ENCODE data around the gene TUBD1.
A peak's percentile ranks its signal among the peaks of the same experiment; 100 is the strongest.
"Not testable (repeated sequence)": the region's sequence is repeated elsewhere in the genome, so short reads cannot be mapped to it uniquely, and the experiment has no call there.

TUBD1 gene

DNA sequence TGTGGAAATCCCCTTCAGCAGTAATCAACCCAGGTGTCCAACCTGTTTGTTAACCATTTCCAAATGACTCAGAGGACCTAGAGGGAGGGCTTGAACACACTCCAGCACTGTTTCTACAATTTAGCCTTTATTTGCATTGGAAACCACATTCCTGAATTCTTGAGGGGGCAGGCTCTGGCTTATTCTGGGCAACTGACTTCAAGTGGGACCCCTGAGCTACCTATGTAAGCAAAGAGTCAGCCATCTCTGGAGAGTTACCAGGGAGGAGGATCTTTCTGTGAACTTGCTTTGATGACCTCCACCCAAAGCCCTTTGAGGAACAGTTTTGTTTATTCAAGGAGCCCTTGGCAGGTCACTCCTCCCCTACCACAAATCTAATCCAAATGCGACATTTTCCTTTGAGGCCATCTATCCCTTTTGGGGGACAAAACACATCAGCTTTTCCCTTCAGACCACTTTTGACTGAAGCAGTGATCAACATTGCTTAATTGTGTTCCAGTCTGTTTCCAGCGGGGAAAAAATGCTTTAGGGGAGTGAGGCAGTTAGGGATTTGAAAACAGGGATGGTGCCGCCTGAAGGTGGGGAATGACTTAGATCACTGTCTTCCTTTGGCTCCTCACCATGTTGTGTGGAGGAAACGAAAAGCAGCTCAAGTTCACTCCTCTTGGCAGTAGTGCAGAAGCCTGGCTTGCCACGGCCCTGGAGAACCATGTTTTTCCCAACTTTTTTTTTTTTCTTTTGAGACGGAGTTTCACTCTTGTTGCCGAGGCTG, 46.2 kb downstream of the TUBD1 start:
- Histone ChIP-seq H3K27ac (peak overlapping the region; percentile 82 to 91), H3K4me3 (peak overlapping the region; percentile 23)
- TF ChIP-seq, protein P1, sequence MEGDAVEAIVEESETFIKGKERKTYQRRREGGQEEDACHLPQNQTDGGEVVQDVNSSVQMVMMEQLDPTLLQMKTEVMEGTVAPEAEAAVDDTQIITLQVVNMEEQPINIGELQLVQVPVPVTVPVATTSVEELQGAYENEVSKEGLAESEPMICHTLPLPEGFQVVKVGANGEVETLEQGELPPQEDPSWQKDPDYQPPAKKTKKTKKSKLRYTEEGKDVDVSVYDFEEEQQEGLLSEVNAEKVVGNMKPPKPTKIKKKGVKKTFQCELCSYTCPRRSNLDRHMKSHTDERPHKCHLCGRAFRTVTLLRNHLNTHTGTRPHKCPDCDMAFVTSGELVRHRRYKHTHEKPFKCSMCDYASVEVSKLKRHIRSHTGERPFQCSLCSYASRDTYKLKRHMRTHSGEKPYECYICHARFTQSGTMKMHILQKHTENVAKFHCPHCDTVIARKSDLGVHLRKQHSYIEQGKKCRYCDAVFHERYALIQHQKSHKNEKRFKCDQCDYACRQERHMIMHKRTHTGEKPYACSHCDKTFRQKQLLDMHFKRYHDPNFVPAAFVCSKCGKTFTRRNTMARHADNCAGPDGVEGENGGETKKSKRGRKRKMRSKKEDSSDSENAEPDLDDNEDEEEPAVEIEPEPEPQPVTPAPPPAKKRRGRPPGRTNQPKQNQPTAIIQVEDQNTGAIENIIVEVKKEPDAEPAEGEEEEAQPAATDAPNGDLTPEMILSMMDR (IDR thresholded peaks at IDR 0.05) = no peak
- DNase-seq (ENCODE audit: low spot score) = no peak

DNA sequence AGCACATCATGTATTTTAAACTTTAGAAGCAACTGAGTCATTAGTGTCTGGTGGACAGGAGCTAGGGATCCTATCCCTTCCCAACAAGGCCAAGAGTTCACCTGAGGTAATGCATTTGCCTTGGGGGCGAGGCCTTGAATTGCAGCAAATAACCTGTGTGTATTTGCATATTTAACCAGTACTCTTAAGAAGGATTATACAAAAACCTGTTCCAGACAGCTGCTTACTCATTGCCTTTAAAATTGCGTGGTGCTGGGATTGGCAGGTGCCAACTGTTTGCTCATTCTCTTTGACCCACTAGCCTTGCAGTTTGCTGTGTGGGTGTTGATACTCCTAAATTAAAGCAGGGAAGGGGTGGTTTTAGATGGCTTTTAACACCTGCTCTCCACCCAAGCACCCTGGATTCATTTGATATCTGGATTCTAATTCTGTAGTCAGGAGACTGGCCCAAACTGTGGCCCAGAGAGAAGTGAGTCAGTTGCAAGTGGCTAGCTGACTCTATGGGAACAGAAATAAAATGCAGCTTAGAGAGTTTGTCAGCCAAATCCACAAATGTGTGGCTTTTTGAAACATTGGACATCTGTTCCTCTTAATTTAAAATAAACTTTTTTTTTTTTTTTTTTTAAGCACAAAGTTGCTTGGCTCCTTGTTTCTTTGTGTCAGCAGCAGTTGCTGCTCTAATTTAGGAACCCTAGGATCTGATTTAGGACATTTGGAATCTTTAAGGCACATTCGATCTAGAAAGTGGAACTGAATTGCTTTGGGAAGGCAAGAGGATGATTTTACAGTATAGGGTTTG, 46.9 kb downstream of the TUBD1 start:
- no peak for DNase-seq (ENCODE audit: low spot score)
- peak overlapping the region; percentile 23 for H3K4me3 ChIP-seq
- TF ChIP-seq, protein P1 (IDR thresholded peaks at IDR 0.05) = no peak

DNA sequence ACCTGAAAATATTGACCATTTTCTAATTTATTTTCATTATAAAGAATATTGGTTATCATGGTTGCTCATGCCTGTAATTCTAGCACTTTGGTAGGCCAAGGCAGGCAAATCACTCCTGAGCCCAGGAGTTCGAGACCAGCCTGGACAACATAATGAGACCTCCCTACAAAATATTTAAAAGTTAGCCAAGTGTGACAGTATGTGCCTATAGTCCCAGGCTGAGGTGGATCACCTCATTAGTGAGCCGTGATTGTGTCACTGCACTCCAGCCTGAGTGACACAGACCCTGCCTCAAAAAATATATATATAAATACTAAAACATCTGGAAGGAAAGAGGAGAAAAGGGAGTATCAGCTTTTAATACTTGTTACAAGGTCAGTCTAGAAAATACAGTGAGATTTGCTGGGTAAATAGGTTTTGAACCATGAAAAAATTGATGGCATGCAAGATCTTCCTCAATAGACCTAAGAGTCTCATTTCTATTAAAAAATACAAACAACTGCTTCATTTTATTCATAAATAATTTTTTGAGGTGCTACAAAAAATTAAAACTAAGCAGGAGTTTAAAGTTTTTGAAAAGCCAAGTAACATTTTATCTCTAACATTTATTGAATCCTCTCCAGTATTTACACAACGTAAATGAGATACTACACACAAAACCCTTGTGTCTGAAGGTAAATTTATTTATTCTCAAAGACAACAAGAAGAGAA, 47.7 kb downstream of the TUBD1 start:
- no peak overlapping the region for H3K4me3 ChIP-seq
- TF ChIP-seq, protein P1 (IDR thresholded peaks at IDR 0.05) = no peak
- DNase-seq (ENCODE audit: low spot score) = no peak

More for the DNA sequence above, 46.9 kb downstream of the TUBD1 start:
- peak overlapping the region; percentile 82 to 91 for H3K27ac ChIP-seq

DNA sequence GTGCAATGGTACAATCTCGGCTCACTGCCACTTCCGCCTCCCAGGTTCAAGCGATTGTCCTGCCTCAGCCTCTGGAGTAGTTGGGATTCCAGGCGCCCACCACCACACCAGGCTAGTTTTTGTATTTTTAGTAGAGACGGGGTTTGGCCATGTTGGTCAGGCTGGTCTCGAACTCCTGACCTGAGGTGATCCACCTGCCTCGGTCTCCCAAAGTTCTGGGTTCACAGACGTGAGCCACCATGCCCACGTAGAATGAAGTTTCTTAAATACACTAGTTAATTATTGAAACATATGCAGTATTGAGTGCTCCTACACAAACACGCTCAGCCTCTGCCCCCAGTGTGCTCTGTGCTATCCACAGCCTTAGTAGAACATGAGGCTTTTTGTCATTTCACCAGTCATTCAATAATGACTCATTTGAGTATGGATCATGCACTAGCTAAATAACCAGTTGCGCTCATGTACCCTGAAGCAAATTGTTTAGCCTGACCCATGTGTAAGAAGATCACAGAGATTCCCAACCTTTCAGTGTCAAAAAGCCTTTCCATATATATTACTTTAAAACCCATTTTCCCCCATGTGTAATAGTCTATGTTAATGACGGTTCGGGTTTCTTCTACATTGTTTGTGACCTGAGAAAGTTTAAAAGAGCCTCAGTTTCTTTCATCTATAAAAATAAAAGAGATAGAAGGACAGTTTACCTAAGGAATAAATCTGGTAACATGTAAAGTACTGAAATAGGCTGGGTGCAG, 49.7 kb downstream of the TUBD1 start:
- no peak for DNase-seq (ENCODE audit: low spot score)
- TF ChIP-seq, protein P1 (IDR thresholded peaks at IDR 0.05) = no peak
- Histone ChIP-seq H3K27ac (peak overlapping the region; percentile 59 to 76), H3K4me3 (no peak overlapping the region)

More for the DNA sequence above, 47.7 kb downstream of the TUBD1 start:
- H3K27ac ChIP-seq = peak overlapping the region; percentile 82 to 91

DNA sequence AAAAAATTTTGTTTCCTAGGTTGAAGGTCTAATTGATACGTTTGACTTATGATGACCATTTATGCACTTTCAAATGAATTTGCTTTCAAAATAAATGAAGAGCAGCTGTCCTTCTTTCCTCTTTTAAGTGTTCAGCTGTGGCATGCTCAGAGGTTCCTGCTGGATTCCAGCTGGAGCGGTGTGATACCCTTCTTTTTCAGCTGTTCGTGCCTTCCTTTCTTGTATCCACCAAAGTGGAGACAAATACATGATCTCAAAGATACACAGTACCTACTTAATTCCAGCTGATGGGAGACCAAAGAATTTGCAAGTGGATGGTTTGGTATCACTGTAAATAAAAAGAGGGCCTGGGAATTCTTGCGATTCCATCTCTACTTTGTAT, 50.9 kb downstream of the TUBD1 start:
- Histone ChIP-seq H3K27ac (peak overlapping the region; percentile 59 to 91), H3K4me3 (peak overlapping the region; percentile 74)
- DNase-seq (ENCODE audit: low spot score) = not testable (repeated sequence)

DNA sequence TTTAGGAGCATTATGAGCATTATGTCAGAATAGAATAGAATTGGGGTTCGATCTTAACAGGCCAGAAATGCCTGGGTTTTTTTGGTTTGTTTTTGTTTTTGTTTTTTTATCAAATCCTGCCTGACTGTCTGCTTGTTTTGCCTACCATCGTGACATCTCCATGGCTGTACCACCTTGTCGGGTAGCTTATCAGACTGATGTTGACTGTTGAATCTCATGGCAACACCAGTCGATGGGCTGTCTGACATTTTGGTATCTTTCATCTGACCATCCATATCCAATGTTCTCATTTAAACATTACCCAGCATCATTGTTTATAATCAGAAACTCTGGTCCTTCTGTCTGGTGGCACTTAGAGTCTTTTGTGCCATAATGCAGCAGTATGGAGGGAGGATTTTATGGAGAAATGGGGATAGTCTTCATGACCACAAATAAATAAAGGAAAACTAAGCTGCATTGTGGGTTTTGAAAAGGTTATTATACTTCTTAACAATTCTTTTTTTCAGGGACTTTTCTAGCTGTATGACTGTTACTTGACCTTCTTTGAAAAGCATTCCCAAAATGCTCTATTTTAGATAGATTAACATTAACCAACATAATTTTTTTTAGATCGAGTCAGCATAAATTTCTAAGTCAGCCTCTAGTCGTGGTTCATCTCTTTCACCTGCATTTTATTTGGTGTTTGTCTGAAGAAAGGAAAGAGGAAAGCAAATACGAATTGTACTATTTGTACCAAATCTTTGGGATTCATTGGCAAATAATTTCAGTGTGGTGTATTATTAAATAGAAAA, 51.5 kb downstream of the TUBD1 start:
- peak overlapping the region; percentile 91 to 95 for H3K27ac ChIP-seq
- peak overlapping the region; percentile 74 for H3K4me3 ChIP-seq
- DNase-seq (ENCODE audit: low spot score) = not testable (repeated sequence)
